Measurements from ENCODE around the gene ETHE1. TPM values are rescaled to one million over a fixed set of nuclear protein-coding genes. Genes with fewer than 3 reads are reported as not detected.

ETHE1 gene
- total RNA-seq, 2 donors from 2014 or later, result 13.0 to 15.2 TPM

DNA sequence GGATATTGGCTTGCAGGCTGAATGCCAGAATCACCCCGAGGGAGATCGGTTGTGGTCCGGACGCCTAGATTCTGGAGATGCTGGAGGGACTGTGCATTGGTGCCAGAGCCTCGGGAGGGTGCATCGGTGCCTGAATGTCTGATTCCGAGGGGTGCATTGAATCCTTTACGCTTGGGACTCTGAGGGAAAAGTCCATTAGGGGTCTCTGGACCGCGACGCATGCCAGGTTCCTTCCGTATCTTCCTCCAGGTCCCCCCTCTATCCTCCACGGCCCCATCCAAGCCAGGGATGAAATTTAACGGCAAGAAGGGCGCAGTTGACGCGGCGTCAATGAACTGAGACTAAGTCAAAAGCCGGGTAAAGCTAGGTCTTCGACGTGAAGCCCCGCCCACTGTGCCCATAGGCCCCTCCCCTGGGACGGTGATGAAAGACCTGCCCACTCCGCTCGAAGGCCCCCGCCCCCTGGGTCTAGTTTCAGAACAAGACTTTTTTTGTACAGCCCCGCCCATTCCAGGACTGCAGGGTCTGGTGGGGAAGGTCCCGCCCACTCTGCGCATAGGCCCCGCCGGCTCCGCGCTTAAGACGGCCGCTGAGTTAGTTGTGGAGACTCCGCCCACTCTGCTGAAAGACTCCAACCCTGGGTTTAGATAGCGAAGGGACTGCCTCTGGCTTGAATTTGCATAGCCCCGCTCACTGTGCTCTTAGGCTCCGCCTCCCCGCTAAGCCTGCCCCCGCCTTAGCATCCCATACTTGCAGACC is 6.7 kb upstream of the ETHE1 start:
- WGBS, 2 experiments (ENCODE audit: insufficient coverage in 1 of 2, insufficient read length in 1 of 2), result 1% methylated on average over 29 to 41 of the region's 41 CpGs
- H3K4me3 ChIP-seq (ENCODE audit: low read length), result peak overlapping the region; percentile 92
- peak overlapping the region; percentile 85 for H3K27ac ChIP-seq (ENCODE audit: low read depth, low read length)
- H3K9me3 Mint-ChIP-seq, result peaks cover 4% of the 10 kb centered on the region
- TF ChIP-seq, protein P1, sequence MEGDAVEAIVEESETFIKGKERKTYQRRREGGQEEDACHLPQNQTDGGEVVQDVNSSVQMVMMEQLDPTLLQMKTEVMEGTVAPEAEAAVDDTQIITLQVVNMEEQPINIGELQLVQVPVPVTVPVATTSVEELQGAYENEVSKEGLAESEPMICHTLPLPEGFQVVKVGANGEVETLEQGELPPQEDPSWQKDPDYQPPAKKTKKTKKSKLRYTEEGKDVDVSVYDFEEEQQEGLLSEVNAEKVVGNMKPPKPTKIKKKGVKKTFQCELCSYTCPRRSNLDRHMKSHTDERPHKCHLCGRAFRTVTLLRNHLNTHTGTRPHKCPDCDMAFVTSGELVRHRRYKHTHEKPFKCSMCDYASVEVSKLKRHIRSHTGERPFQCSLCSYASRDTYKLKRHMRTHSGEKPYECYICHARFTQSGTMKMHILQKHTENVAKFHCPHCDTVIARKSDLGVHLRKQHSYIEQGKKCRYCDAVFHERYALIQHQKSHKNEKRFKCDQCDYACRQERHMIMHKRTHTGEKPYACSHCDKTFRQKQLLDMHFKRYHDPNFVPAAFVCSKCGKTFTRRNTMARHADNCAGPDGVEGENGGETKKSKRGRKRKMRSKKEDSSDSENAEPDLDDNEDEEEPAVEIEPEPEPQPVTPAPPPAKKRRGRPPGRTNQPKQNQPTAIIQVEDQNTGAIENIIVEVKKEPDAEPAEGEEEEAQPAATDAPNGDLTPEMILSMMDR (conservative IDR thresholded peaks at IDR 0.05), result no peak
- peaks cover 20% of the 10 kb centered on the region for H3K36me3 ChIP-seq (ENCODE audit: control insufficient read depth, insufficient read depth, low read length)
- peaks cover 6% of the 10 kb centered on the region for H3K9me3 ChIP-seq (ENCODE audit: control insufficient read depth, low read length)
- H3K27me3 Mint-ChIP-seq (ENCODE audit: insufficient read depth), result peaks cover 10% of the 10 kb centered on the region
- DNase-seq, result peak; percentile 99
- no peak overlapping the region for H3K9ac ChIP-seq (ENCODE audit: extremely low read depth, low read length, poor library complexity, severe bottlenecking)
- H3K27ac Mint-ChIP-seq, result peak overlapping the region; percentile 93
- H3K36me3 Mint-ChIP-seq (ENCODE audit: low read depth), result peaks cover 21% of the 10 kb centered on the region
- H3K4me1 ChIP-seq (ENCODE audit: control insufficient read depth, insufficient read depth, low read length), result no peaks in the 10 kb centered on the region
- no peaks in the 10 kb centered on the region for H3K27me3 ChIP-seq (ENCODE audit: control insufficient read depth, insufficient read depth, low read length, poor library complexity, severe bottlenecking)
- H3K4me3 Mint-ChIP-seq, result peak overlapping the region; percentile 66
- peaks cover 5% of the 10 kb centered on the region for H3K4me1 Mint-ChIP-seq

DNA sequence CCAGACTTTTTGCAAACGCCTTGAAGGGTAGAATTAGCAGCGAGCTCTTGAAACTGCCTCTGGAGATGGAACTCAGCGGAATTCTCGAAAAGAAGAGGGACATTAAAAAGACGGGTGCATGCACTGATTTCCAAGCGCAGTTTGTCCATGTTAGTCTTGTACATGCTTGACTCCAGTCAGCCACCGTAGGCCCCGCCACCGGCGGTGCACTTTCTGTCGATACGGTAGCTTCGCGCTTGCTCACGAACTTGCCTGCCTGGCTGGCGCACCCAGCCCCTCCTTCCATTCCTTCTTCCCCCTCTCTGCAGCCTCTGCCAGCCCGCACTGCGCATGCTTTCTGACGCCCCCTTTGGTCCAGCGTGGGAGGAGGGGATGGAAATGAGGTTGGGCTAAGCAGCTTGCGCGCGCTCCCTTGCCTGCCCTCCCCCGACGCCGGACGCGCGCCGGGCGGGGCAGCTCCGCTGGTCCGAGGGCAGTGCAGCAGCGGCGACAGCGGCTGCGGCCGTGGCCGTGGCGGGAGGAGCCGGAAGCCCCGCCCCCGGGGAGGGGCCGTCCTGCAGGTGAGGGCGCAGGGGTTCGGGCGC is 6.1 kb upstream of the ETHE1 start, which contains the start of gene ZNF575:
Gene ZNF575 (plus strand): TSS at position 227 of the 584 bp plus-strand sequence. CDS start 1,235 bp downstream, outside the sequence.
- Histone ChIP-seq H3K36me3 (ENCODE audit: control insufficient read depth, insufficient read depth, low read length) (peaks cover 13% of the 10 kb centered on the region), H3K9ac (ENCODE audit: extremely low read depth, low read length, poor library complexity, severe bottlenecking) (peak within 1 kb of the TSS; percentile 41), H3K4me1 (ENCODE audit: control insufficient read depth, insufficient read depth, low read length) (no peaks in the 10 kb centered on the region), H3K27me3 (ENCODE audit: control insufficient read depth, insufficient read depth, low read length, poor library complexity, severe bottlenecking) (no peaks in the 10 kb centered on the region), H3K9me3 (ENCODE audit: control insufficient read depth, low read length) (no peaks in the 10 kb centered on the region), H3K4me3 (ENCODE audit: low read length) (peak within 1 kb of the TSS; percentile 92), H3K27ac (ENCODE audit: low read depth, low read length) (peak within 1 kb of the TSS; percentile 85)
- no peaks in the 10 kb centered on the region for H3K9me3 Mint-ChIP-seq
- peak; percentile 97 for DNase-seq
- H3K27ac Mint-ChIP-seq, result peak within 1 kb of the TSS; percentile 93
- peaks cover 5% of the 10 kb centered on the region for H3K4me1 Mint-ChIP-seq
- TF ChIP-seq, protein P1 (conservative IDR thresholded peaks at IDR 0.05), result peak; percentile 9
- H3K36me3 Mint-ChIP-seq (ENCODE audit: low read depth), result peaks cover 15% of the 10 kb centered on the region
- peak within 1 kb of the TSS; percentile 66 for H3K4me3 Mint-ChIP-seq
- WGBS, 2 experiments (ENCODE audit: insufficient coverage in 1 of 2, insufficient read length in 1 of 2), result 0 to 1% methylated on average over 13 to 46 of the region's 47 CpGs
- H3K27me3 Mint-ChIP-seq (ENCODE audit: insufficient read depth), result peaks cover 16% of the 10 kb centered on the region

DNA sequence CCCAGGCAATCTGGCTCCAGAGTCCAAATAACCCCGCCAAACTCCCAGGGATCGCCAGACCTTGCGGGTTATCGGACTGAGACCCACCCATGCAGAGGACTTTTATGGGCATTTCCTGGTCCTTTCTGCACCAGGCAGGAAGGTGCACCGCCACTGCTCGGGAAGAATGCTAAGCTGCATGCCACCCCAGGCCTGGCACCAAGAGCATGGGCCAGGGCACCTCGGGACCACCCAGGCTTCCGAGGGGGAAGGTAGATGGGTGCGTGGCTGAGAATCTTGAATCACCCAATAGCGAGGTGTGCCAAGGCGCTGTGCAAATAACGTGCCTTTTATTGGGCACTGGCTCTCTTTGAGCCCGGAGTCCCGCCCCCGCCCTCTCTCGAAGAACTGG is 5.6 kb upstream of the ETHE1 start:
- TF ChIP-seq, protein P1 (conservative IDR thresholded peaks at IDR 0.05), result no peak
- H3K9ac ChIP-seq (ENCODE audit: extremely low read depth, low read length, poor library complexity, severe bottlenecking), result peak overlapping the region; percentile 41
- H3K27ac Mint-ChIP-seq, result peak overlapping the region; percentile 91
- H3K9me3 ChIP-seq (ENCODE audit: control insufficient read depth, low read length), result no peaks in the 10 kb centered on the region
- H3K27me3 ChIP-seq (ENCODE audit: control insufficient read depth, insufficient read depth, low read length, poor library complexity, severe bottlenecking), result no peaks in the 10 kb centered on the region
- H3K4me3 ChIP-seq (ENCODE audit: low read length), result peak overlapping the region; percentile 92
- peak overlapping the region; percentile 85 for H3K27ac ChIP-seq (ENCODE audit: low read depth, low read length)
- H3K36me3 ChIP-seq (ENCODE audit: control insufficient read depth, insufficient read depth, low read length), result peaks cover 8% of the 10 kb centered on the region
- peak overlapping the region; percentile 66 for H3K4me3 Mint-ChIP-seq
- peaks cover 20% of the 10 kb centered on the region for H3K27me3 Mint-ChIP-seq (ENCODE audit: insufficient read depth)
- H3K9me3 Mint-ChIP-seq, result no peaks in the 10 kb centered on the region
- WGBS, 2 experiments (ENCODE audit: insufficient coverage in 1 of 2, insufficient read length in 1 of 2), result 25 to 28% methylated on average over 14 to 16 of the region's 16 CpGs
- peaks cover 13% of the 10 kb centered on the region for H3K36me3 Mint-ChIP-seq (ENCODE audit: low read depth)
- no peak for DNase-seq
- H3K4me1 Mint-ChIP-seq, result peaks cover 5% of the 10 kb centered on the region
- H3K4me1 ChIP-seq (ENCODE audit: control insufficient read depth, insufficient read depth, low read length), result no peaks in the 10 kb centered on the region

Data from endodermal cell (in vitro differentiated cells).